H1 (cell line): ENCODE measurements around the gene PTPRD. TPM values are rescaled to one million over a fixed set of nuclear protein-coding genes. Genes with fewer than 3 reads are reported as not detected.

ENCODE experiments used
- CTCF ChIA-PET: fragments of 300-600 bp; sonication (Branson Sonifier 250); formaldehyde crosslinking; loops from one replicate; lab custom pipeline; 2021; ENCODE audit not compliant: partially characterized antibody; lab: Charles Lee
- POLR2A ChIA-PET: fragments of 300-600 bp; sonication (Branson Sonifier 250); formaldehyde crosslinking; loops from one replicate; lab custom pipeline; 2021; ENCODE audit warnings: inconsistent platforms; ENCODE audit not compliant: partially characterized antibody; lab: Charles Lee
- DNase-seq, 2 experiments: peaks; one replicate each; pipeline versions ENCODE4 v3.0.0 to v3.0.0-alpha.2; 2010 to 2022; ENCODE audit warnings: low spot score in 2 of 2, low read depth in 1 of 2, mixed read lengths in 1 of 2
- FAIRE-seq: peaks from 2 replicates; lab custom pipeline; 2011; peaks lifted over from hg19 to GRCh38; lab: Jason Lieb, UNC
- H2AFZ ChIP-seq: 2 replicates; pipeline ENCODE4 v1.8.1; 2012; ENCODE audit warnings: low read length, inconsistent platforms
- H2AK5ac ChIP-seq: 2 replicates; pipeline ENCODE4 v1.6.1; 2013; ENCODE audit warnings: low read depth, low read length
- H2BK120ac ChIP-seq: replicated peaks from 2 replicates; pipeline ENCODE3; 2013; ENCODE audit warnings: low read depth, low read length, inconsistent platforms
- H2BK12ac ChIP-seq: 2 replicates; pipeline ENCODE4 v1.6.1; 2013; ENCODE audit warnings: low read depth, low read length
- H2BK15ac ChIP-seq: 2 replicates; pipeline ENCODE4 v1.6.1; 2013; ENCODE audit warnings: low read length
- H2BK20ac ChIP-seq: 2 replicates; pipeline ENCODE4 v1.6.1; 2013; ENCODE audit warnings: low read length
- H2BK5ac ChIP-seq: 2 replicates; pipeline ENCODE4 v1.6.1; 2013; ENCODE audit warnings: low read depth, low read length
- H3K14ac ChIP-seq: 2 replicates; pipeline ENCODE4 v1.6.1; 2013; ENCODE audit warnings: inconsistent platforms; ENCODE audit not compliant: insufficient read length
- H3K18ac ChIP-seq: 2 replicates; pipeline ENCODE4 v1.6.1; 2013; ENCODE audit warnings: low read length; ENCODE audit errors: extremely low read depth
- H3K23ac ChIP-seq: 2 replicates; pipeline ENCODE4 v1.6.1; 2013; ENCODE audit warnings: inconsistent platforms; ENCODE audit not compliant: insufficient read length
- H3K23me2 ChIP-seq: 2 replicates; pipeline ENCODE4 v1.6.1; 2013; ENCODE audit warnings: low read depth, low read length
- H3K27ac ChIP-seq: 2 replicates; pipeline ENCODE4 v1.6.1; 2011; ENCODE audit warnings: low read depth, low read length, inconsistent platforms
- H3K27me3 ChIP-seq, 4 experiments: replicated peaks in 1 of 4; 1 replicate in 1 of 4; 2 replicates in 3 of 4; pipeline versions ENCODE4 v1.6.1 to v1.8.1; 2011 to 2013; ENCODE audit warnings: low read length in 3 of 4, mild to moderate bottlenecking in 3 of 4, inconsistent platforms in 2 of 4, mixed read lengths in 2 of 4, moderate library complexity in 1 of 4; ENCODE audit not compliant: control insufficient read depth in 3 of 4, insufficient read depth in 3 of 4; ENCODE audit errors: extremely low read depth in 1 of 4
- H3K36me3 ChIP-seq, 4 experiments: 2 replicates each; pipeline versions ENCODE4 v1.6.1 to v1.8.1; 2011 to 2013; ENCODE audit warnings: mild to moderate bottlenecking in 4 of 4, low read length in 3 of 4, moderate library complexity in 2 of 4, control low read depth in 1 of 4, inconsistent platforms in 1 of 4; ENCODE audit not compliant: insufficient read depth in 4 of 4, control insufficient read depth in 2 of 4
- H3K4ac ChIP-seq: replicated peaks from 2 replicates; pipeline ENCODE3; 2013; ENCODE audit warnings: low read length, low read depth, mixed read lengths, inconsistent platforms; ENCODE audit not compliant: insufficient read length
- H3K4me1 ChIP-seq, 4 experiments: replicated peaks in 1 of 4; 1 replicate in 1 of 4; 2 replicates in 3 of 4; pipeline versions ENCODE4 v1.6.1 to v1.8.1; 2011 to 2013; ENCODE audit warnings: low read length in 3 of 4, inconsistent platforms in 2 of 4, mixed read lengths in 1 of 4; ENCODE audit not compliant: insufficient read depth in 4 of 4, control insufficient read depth in 3 of 4
- H3K4me2 ChIP-seq, 2 experiments: 2 replicates each; pipeline versions ENCODE4 v1.6.1 to v1.8.1; 2011 to 2013; ENCODE audit warnings: low read depth in 2 of 2, low read length in 2 of 2, control low read depth in 1 of 2, inconsistent platforms in 1 of 2, mild to moderate bottlenecking in 1 of 2; ENCODE audit not compliant: insufficient read depth in 1 of 2
- H3K4me3 ChIP-seq, 4 experiments: fragments of 200-600, 300-600 bp in 1 of 4; sonication (generic), shearing (Covaris generic), sonication (Bioruptor Twin) in 1 of 4; 2 replicates each; pipeline versions ENCODE4 v1.5.1 to v1.8.1; 2011 to 2016; ENCODE audit warnings: low read length in 4 of 4, low read depth in 3 of 4, control low read depth in 2 of 4, inconsistent platforms in 2 of 4, mild to moderate bottlenecking in 2 of 4, mixed read lengths in 1 of 4, moderate library complexity in 1 of 4; ENCODE audit not compliant: insufficient read depth in 2 of 4; ENCODE audit errors: extremely low read depth in 1 of 4
- H3K56ac ChIP-seq: replicated peaks from 2 replicates; pipeline ENCODE3; 2013; ENCODE audit warnings: low read depth, mild to moderate bottlenecking, mixed read lengths, low read length, inconsistent platforms; ENCODE audit not compliant: insufficient read length
- H3K79me1 ChIP-seq: 2 replicates; pipeline ENCODE4 v1.6.1; 2013; ENCODE audit warnings: low read depth, low read length, control low read depth
- H3K79me2 ChIP-seq, 2 experiments: 2 replicates each; pipeline versions ENCODE4 v1.6.1 to v1.8.1; 2012 to 2013; ENCODE audit warnings: low read length in 2 of 2, mild to moderate bottlenecking in 2 of 2, inconsistent platforms in 1 of 2; ENCODE audit not compliant: insufficient read depth in 2 of 2, control insufficient read depth in 1 of 2
- H3K9ac ChIP-seq, 4 experiments: replicated peaks in 1 of 4; 1 replicate in 1 of 4; 2 replicates in 3 of 4; pipeline versions ENCODE4 v1.6.1 to v1.8.1; 2011 to 2013; ENCODE audit warnings: low read depth in 3 of 4, low read length in 3 of 4, control low read depth in 2 of 4, mild to moderate bottlenecking in 2 of 4, moderate library complexity in 2 of 4, inconsistent platforms in 1 of 4; ENCODE audit errors: extremely low read depth in 1 of 4
- H3K9me3 ChIP-seq, 2 experiments: 2 replicates each; pipeline versions ENCODE4 v1.6.1 to v1.8.1; 2012 to 2013; ENCODE audit warnings: mild to moderate bottlenecking in 2 of 2, moderate library complexity in 2 of 2, control low read depth in 1 of 2, inconsistent platforms in 1 of 2, low read depth in 1 of 2, low read length in 1 of 2, mixed read lengths in 1 of 2; ENCODE audit not compliant: insufficient read depth in 2 of 2
- H4K20me1 ChIP-seq, 2 experiments: replicated peaks in 1 of 2; 2 replicates each; pipeline versions ENCODE3 to v1.8.1; 2011 to 2013; ENCODE audit warnings: inconsistent platforms in 2 of 2, low read length in 2 of 2, mild to moderate bottlenecking in 1 of 2; ENCODE audit not compliant: insufficient read depth in 2 of 2, control insufficient read depth in 1 of 2
- H4K5ac ChIP-seq: 2 replicates; pipeline ENCODE4 v1.6.1; 2013; ENCODE audit warnings: low read length, low read depth, mixed read lengths, inconsistent platforms; ENCODE audit not compliant: insufficient read length
- H4K8ac ChIP-seq: 2 replicates; pipeline ENCODE4 v1.8.0; 2013; ENCODE audit warnings: mild to moderate bottlenecking, moderate library complexity, low read length, inconsistent platforms; ENCODE audit not compliant: insufficient read depth; ENCODE audit errors: extremely low read depth
- H4K91ac ChIP-seq: replicated peaks from 2 replicates; pipeline ENCODE3; 2013; ENCODE audit warnings: low read length, mixed read lengths, inconsistent platforms; ENCODE audit not compliant: insufficient read length
- CBX8 ChIP-seq: fragments of 300-800, 300-1000 bp; sonication (generic); IDR thresholded peaks from 2 replicates; pipeline ENCODE4 v1.7.1; 2016; ENCODE audit warnings: low read depth, low read length, borderline replicate concordance
- EZH2 ChIP-seq: fragments of 200-600 bp; sonication (generic); IDR thresholded peaks from 2 replicates; pipeline ENCODE4 v1.7.1; 2012; ENCODE audit warnings: low read depth, mild to moderate bottlenecking, moderate library complexity, low read length, inconsistent platforms; ENCODE audit not compliant: severe bottlenecking
- GTF2F1 ChIP-seq: IDR thresholded peaks from 2 replicates; pipeline ENCODE4 v1.6.1; 2012; ENCODE audit warnings: low read depth, low read length, improper control_type of control experiment, borderline replicate concordance
- HDAC6 ChIP-seq: IDR thresholded peaks from one replicate; pipeline ENCODE4 v1.7.1; 2012; ENCODE audit warnings: low read depth, mild to moderate bottlenecking, inconsistent platforms, low read length, moderate library complexity
- POU5F1 ChIP-seq: IDR thresholded peaks from 2 replicates; pipeline ENCODE4 v1.6.1; 2011; ENCODE audit warnings: low read depth, mild to moderate bottlenecking, low read length, moderate library complexity
- RFX5 ChIP-seq: IDR thresholded peaks from 2 replicates; pipeline ENCODE4 v1.6.1; 2011; ENCODE audit warnings: low read depth, low read length, improper control_type of control experiment, borderline replicate concordance
- SIRT6 ChIP-seq: IDR thresholded peaks from one replicate; pipeline ENCODE4 v1.7.1; 2012; ENCODE audit warnings: low read length, inconsistent platforms
- WGBS, 2 experiments: shearing (Covaris generic) in 1 of 2; methylation state at CpG; one replicate each; pipeline versions ENCODE4 v1.1.6 to v1.1.7; 2013 to 2015; ENCODE audit warnings: low lambda C conversion rate in 2 of 2, mixed read lengths in 2 of 2, inconsistent platforms in 1 of 2, low coverage in 1 of 2, missing lambda C conversion rate in 1 of 2; ENCODE audit not compliant: insufficient replicate concordance in 2 of 2, insufficient coverage in 1 of 2, insufficient read length in 1 of 2; ENCODE audit errors: extremely low coverage in 1 of 2, missing lambda C conversion rate in 1 of 2; 5-methylcytosine and 5-hydroxymethylcytosine counted together
- polyA plus RNA-seq, 7 experiments: library from polyadenylated mRNA; depleted of rRNA in 3 of 7; stranded (reverse) in 5 of 7; unstranded in 2 of 7; fragments of >200 nt in 5 of 7; fragments of 200-250 nt in 2 of 7; gene quantifications; 1 replicate in 5 of 7; 2 replicates in 1 of 7; 4 replicates in 1 of 7; pipeline versions ENCODE4 v1.2.1 to v1.2.3, GENCODE V29; 2011 to 2013; ENCODE audit warnings: missing spikeins in 2 of 7, mixed read lengths in 2 of 7
- total RNA-seq: library from RNA; stranded (reverse); fragmentation: NEBNext Ultra II Directional; extraction: Animal tissue kit (Norgen Biotek cat#: 25700); gene quantifications from 2 replicates; pipeline ENCODE4 v1.2.1, GENCODE V29; 2021
- TF ChIP-seq, protein P1 (sequence below): IDR thresholded peaks from 2 replicates; pipeline ENCODE4 v1.6.1; 2012; ENCODE audit warnings: low read length, inconsistent platforms
- TF ChIP-seq, protein P2 (sequence below): IDR thresholded peaks from 2 replicates; pipeline ENCODE4 v1.6.1; 2012; ENCODE audit warnings: inconsistent platforms

PTPRD gene
- total and polyA plus RNA-seq, 2 of the 8 experiments (the other 6 are each of a cell fraction or from before 2014, with no cell fraction given), result 17.2 to 77.0 TPM

DNA sequence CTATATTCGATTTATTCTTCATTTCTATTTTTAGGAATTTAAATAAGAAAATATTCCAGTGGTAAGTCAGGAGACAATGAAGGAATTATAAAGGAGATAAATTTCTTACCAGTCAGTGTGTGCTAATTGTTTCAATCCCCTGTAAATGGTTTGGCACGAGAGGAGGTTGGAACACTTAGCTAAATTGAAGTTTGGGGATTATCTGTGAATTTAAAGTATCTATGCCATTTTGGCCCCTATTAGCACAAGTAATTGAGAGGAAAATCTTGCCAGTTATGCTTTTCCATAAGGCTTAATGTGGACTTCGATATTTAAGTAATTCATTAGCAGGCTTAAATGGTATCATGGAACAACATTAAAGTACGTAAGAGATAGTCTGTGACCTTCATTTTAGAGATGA is 860.8 kb downstream of the PTPRD start:
- Histone ChIP-seq H3K36me3 (no peaks in the 10 kb centered on the region), H3K27me3 (no peaks in the 10 kb centered on the region), H3K18ac (no peak overlapping the region), H2BK5ac (no peak overlapping the region), H3K27ac (no peak overlapping the region), H3K9me3 (no peaks in the 10 kb centered on the region), H4K20me1 (no peaks in the 10 kb centered on the region), H4K8ac (no peak overlapping the region), H3K23ac (no peak overlapping the region), H3K79me2 (no peaks in the 10 kb centered on the region), H3K4me3 (no peak overlapping the region), H2BK20ac (no peak overlapping the region), H3K79me1 (no peaks in the 10 kb centered on the region), H3K23me2 (no peaks in the 10 kb centered on the region), H4K91ac (no peak overlapping the region), H3K4ac (no peak overlapping the region), H3K4me1 (no peaks in the 10 kb centered on the region)
- no peak for DNase-seq
- POLR2A ChIA-PET, result no interaction called here
- CTCF ChIA-PET, result no interaction called here
- TF ChIP-seq GTF2F1, result no peak
- TF ChIP-seq EZH2, result no peak
- TF ChIP-seq, protein P1, sequence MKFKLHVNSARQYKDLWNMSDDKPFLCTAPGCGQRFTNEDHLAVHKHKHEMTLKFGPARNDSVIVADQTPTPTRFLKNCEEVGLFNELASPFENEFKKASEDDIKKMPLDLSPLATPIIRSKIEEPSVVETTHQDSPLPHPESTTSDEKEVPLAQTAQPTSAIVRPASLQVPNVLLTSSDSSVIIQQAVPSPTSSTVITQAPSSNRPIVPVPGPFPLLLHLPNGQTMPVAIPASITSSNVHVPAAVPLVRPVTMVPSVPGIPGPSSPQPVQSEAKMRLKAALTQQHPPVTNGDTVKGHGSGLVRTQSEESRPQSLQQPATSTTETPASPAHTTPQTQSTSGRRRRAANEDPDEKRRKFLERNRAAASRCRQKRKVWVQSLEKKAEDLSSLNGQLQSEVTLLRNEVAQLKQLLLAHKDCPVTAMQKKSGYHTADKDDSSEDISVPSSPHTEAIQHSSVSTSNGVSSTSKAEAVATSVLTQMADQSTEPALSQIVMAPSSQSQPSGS, result no peak
- no peak for TF ChIP-seq HDAC6
- TF ChIP-seq, protein P2, sequence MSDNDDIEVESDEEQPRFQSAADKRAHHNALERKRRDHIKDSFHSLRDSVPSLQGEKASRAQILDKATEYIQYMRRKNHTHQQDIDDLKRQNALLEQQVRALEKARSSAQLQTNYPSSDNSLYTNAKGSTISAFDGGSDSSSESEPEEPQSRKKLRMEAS, result no peak
- no peak for TF ChIP-seq CBX8
- no peak for TF ChIP-seq POU5F1
- TF ChIP-seq SIRT6, result no peak
- no peak for TF ChIP-seq RFX5
- TF ChIP-seq, all 59 proteins: peak for 0
- no peak overlapping the region for H2AFZ ChIP-seq
- WGBS, 2 experiments, result 90% methylated on average over 4 of the region's 4 CpGs; no CpG with 5 or more reads in 1 of the 2 experiments
- no peak overlapping the region for H2BK15ac ChIP-seq
- no peak overlapping the region for H3K4me2 ChIP-seq
- FAIRE-seq, result no peak
- H3K56ac ChIP-seq, result no peak overlapping the region
- no peak overlapping the region for H2AK5ac ChIP-seq
- H3K9ac ChIP-seq, result no peak overlapping the region
- H2BK120ac ChIP-seq, result no peak overlapping the region
- no peak overlapping the region for H2BK12ac ChIP-seq
- no peak overlapping the region for H3K14ac ChIP-seq
- H4K5ac ChIP-seq, result no peak overlapping the region
